Parathyroid adenoma (tissue), 2 donors: ENCODE results near the gene AACS.

Source experiments
- H2AFZ ChIP-seq: fragments of 300-600 bp; sonication (generic); one replicate; pipeline ENCODE4 v1.7.0; 2017; ENCODE audit warnings: antibody characterized with exemption, mild to moderate bottlenecking
- H3K27ac ChIP-seq: fragments of 300-600 bp; sonication (generic); one replicate; pipeline ENCODE4 v1.7.0; 2017
- H3K27me3 ChIP-seq: fragments of 300-600 bp; sonication (generic); one replicate; pipeline ENCODE4 v1.7.0; 2017; ENCODE audit warnings: low read length; ENCODE audit not compliant: control insufficient read depth, insufficient read depth
- H3K36me3 ChIP-seq: fragments of 300-600 bp; sonication (generic); one replicate; pipeline ENCODE4 v1.7.0; 2017; ENCODE audit warnings: low read length; ENCODE audit not compliant: control insufficient read depth, insufficient read depth
- H3K4me1 ChIP-seq: fragments of 300-600 bp; sonication (generic); one replicate; pipeline ENCODE4 v1.7.0; 2017; ENCODE audit warnings: control low read depth
- H3K4me2 ChIP-seq: fragments of 300-600 bp; sonication (generic); one replicate; pipeline ENCODE4 v1.7.0; 2017; ENCODE audit warnings: low read length
- H3K4me3 ChIP-seq: fragments of 300-600 bp; sonication (generic); one replicate; pipeline ENCODE4 v1.7.0; 2017; ENCODE audit warnings: low read depth, low read length
- H3K79me2 ChIP-seq: fragments of 300-600 bp; sonication (generic); one replicate; pipeline ENCODE4 v1.7.0; 2017; ENCODE audit warnings: control low read depth
- H3K9ac ChIP-seq: fragments of 300-600 bp; sonication (generic); one replicate; pipeline ENCODE4 v1.7.0; 2017; ENCODE audit warnings: mild to moderate bottlenecking
- H3K9me3 ChIP-seq: fragments of 300-600 bp; sonication (generic); one replicate; pipeline ENCODE4 v1.7.0; 2017; ENCODE audit warnings: low read length; ENCODE audit not compliant: control insufficient read depth
- TF ChIP-seq, protein P1 (sequence below): fragments of 300-600 bp; sonication (generic); IDR thresholded peaks from one replicate; pipeline ENCODE4 v1.7.0; 2017; ENCODE audit warnings: antibody characterized with exemption, mild to moderate bottlenecking
- donor health status: primary hyperparathyroidism.

Gene AACS

DNA sequence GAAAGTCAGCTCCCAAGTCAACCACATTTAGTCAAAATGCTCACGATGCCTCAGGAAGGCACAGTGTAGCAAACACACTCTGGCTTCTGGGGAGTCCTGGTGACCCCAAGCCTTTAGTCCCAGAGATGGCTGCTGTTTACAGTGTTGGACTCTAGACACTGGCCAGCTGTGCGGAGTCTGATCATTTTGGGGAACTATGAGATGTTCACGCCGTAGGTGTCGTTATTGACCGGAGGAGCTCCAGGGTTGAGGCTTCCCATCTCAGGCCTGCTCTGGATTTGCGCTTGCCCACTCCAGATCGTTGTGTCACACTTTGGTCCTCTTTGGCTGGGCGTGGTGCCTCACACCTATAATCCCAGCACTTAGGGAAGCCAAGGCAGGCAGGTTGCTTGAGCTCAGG lies 44.1 kb upstream of the AACS start:
- TF ChIP-seq, protein P1, sequence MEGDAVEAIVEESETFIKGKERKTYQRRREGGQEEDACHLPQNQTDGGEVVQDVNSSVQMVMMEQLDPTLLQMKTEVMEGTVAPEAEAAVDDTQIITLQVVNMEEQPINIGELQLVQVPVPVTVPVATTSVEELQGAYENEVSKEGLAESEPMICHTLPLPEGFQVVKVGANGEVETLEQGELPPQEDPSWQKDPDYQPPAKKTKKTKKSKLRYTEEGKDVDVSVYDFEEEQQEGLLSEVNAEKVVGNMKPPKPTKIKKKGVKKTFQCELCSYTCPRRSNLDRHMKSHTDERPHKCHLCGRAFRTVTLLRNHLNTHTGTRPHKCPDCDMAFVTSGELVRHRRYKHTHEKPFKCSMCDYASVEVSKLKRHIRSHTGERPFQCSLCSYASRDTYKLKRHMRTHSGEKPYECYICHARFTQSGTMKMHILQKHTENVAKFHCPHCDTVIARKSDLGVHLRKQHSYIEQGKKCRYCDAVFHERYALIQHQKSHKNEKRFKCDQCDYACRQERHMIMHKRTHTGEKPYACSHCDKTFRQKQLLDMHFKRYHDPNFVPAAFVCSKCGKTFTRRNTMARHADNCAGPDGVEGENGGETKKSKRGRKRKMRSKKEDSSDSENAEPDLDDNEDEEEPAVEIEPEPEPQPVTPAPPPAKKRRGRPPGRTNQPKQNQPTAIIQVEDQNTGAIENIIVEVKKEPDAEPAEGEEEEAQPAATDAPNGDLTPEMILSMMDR = no peak
- H3K79me2 ChIP-seq = no peaks in the 10 kb centered on the region

DNA sequence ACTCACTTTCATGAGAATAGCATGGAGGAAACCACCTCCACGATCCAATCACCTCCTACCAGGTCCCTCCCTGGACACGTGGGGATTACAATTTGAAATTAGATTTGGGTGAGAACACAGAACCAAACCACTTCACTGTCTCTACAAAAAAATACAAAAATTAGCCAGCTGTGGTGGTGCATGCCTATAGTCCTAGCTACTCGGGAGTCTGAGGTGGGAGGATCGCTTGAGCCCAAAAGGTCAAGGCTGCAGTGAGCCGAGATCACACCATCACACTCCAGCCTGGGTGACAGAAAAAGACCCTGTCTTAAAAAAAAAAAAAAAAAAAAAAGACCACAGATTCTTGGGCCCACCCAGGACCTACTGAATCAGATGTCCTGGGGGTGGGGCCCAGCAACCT lies 43.5 kb upstream of the AACS start:
- H3K27me3 ChIP-seq = no peaks in the 10 kb centered on the region
- no peak overlapping the region for H2AFZ ChIP-seq
- no peak overlapping the region for H3K9ac ChIP-seq
- H3K9me3 ChIP-seq = no peaks in the 10 kb centered on the region
- H3K79me2 ChIP-seq = no peaks in the 10 kb centered on the region
- H3K36me3 ChIP-seq = no peaks in the 10 kb centered on the region
- H3K4me2 ChIP-seq = no peak overlapping the region
- TF ChIP-seq, protein P1 = no peak
- H3K4me1 ChIP-seq = no peaks in the 10 kb centered on the region
- H3K27ac ChIP-seq = no peak overlapping the region
- no peak overlapping the region for H3K4me3 ChIP-seq

More for the DNA sequence above, 44.1 kb upstream of the AACS start:
- H2AFZ ChIP-seq = no peak overlapping the region
- no peak overlapping the region for H3K4me3 ChIP-seq
- no peaks in the 10 kb centered on the region for H3K27me3 ChIP-seq
- H3K4me1 ChIP-seq = no peaks in the 10 kb centered on the region
- no peak overlapping the region for H3K27ac ChIP-seq
- H3K4me2 ChIP-seq = no peak overlapping the region
- H3K9ac ChIP-seq = no peak overlapping the region
- H3K36me3 ChIP-seq = no peaks in the 10 kb centered on the region
- no peaks in the 10 kb centered on the region for H3K9me3 ChIP-seq

DNA sequence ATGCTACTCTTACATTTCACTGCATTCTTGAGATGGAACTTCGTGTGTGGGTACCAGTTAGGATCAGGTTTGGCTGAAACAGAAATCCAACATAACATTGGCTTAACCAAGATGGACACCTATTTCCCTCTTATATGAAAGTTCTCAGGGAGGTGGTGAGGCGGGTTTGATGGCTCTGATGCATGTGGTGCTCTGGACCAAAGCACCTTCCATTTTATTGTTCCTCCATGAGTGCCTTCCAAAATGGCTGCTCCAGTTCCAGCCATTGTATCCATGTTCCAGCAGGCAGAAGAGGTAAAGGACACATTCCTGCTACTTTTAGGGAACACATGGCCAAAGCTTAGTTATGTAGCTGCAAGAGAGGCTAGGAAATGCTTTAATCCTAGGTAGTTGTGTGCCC lies 42.2 kb upstream of the AACS start:
- peaks cover 6% of the 10 kb centered on the region for H3K4me1 ChIP-seq
- no peak overlapping the region for H2AFZ ChIP-seq
- no peak overlapping the region for H3K4me2 ChIP-seq

DNA sequence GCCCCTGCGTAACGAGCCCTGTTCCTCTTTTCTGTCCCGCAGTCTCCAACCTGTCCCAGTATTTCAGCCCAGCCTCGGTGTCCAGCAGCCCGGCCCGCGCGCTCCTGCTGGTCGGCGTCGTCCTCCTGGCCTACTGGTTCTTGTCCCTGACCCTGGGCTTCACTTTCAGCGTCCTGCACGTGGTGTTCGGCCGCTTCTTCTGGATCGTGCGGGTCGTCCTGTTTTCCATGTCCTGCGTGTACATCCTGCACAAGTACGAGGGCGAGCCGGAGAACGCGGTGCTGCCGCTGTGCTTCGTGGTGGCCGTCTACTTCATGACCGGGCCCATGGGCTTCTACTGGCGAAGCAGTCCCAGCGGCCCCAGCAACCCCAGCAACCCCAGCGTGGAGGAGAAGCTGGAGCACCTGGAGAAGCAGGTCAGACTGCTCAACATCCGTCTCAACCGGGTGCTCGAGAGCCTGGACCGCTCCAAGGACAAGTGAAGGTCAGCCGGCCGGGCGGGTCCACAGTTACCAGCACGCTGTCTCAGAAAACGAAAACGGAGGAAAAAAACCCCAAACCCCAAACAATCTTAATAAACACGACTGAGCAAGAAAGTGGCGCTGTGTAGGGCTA lies 40.2 kb upstream of the AACS start:
- Histone ChIP-seq H2AFZ (no peak overlapping the region), H3K4me1 (peaks cover 11% of the 10 kb centered on the region), H3K36me3 (no peaks in the 10 kb centered on the region), H3K9ac (no peak overlapping the region), H3K4me3 (no peak overlapping the region), H3K79me2 (no peaks in the 10 kb centered on the region), H3K27ac (no peak overlapping the region), H3K9me3 (no peaks in the 10 kb centered on the region), H3K27me3 (no peaks in the 10 kb centered on the region), H3K4me2 (no peak overlapping the region)
- TF ChIP-seq, protein P1 = no peak

More for the DNA sequence above, 42.2 kb upstream of the AACS start:
- Histone ChIP-seq H3K36me3 (no peaks in the 10 kb centered on the region), H3K79me2 (no peaks in the 10 kb centered on the region), H3K9ac (no peak overlapping the region), H3K4me3 (no peak overlapping the region), H3K9me3 (no peaks in the 10 kb centered on the region), H3K27me3 (no peaks in the 10 kb centered on the region), H3K27ac (no peak overlapping the region)
- TF ChIP-seq, protein P1 = no peak

DNA sequence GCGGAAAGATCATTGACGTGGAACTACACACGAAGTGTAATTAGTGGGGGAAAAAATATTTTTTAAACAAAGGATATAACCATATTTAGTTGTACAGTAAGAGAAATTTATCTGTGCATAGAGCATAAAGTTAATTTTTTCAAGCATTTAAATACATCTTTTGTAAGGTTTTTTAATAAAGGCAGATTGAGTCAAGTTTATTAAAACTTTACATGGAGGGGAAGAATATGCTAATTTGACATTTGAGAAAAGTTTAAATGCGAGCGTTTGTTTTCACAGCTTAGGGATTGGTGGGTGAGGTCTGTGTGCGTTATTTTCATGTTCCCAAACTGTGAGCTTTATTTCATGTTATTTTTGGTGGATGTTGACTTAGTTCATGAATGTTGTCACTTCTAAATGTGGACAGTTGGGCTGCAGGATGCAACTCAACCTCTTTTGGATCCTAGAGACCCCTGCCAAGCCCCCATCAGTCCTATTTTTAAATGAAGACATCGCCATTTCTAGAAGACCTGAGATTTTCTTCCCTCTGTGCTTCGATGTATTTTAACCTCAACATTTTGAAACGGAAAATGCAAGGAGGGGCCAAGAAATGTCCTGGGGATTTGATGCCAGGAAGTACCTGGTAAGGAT lies 39.5 kb upstream of the AACS start:
- no peaks in the 10 kb centered on the region for H3K79me2 ChIP-seq
- TF ChIP-seq, protein P1 = no peak
- no peak overlapping the region for H2AFZ ChIP-seq
- H3K27me3 ChIP-seq = no peaks in the 10 kb centered on the region
- no peaks in the 10 kb centered on the region for H3K36me3 ChIP-seq
- H3K9me3 ChIP-seq = no peaks in the 10 kb centered on the region
- H3K4me2 ChIP-seq = no peak overlapping the region
- no peak overlapping the region for H3K9ac ChIP-seq
- H3K4me1 ChIP-seq = peaks cover 11% of the 10 kb centered on the region
- H3K4me3 ChIP-seq = no peak overlapping the region
- no peak overlapping the region for H3K27ac ChIP-seq
